ENCODE measurements around the gene DIAPH2.

DNA sequence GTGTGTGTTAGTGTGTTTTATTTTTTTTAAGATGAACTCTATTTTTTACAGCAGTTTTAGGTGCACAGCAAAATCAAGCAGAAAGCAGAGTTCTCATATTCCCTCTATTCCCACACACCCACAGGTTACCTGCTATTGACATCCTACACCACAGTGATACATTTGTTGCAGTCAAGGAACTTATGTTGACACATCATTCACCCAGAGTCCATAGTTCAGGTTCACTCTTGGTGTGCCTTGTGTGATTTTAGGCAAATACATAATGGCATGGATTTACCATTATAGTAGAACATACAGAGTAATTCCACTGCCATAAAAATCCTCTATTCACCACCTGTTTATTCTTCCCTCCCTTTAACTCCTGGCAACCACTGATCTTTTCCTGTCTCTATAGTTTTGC is 28.7 kb downstream of the DIAPH2 start:
- no peak for TF ChIP-seq POLR2A (IDR thresholded peaks at IDR 0.05)
- TF ChIP-seq, protein P1, sequence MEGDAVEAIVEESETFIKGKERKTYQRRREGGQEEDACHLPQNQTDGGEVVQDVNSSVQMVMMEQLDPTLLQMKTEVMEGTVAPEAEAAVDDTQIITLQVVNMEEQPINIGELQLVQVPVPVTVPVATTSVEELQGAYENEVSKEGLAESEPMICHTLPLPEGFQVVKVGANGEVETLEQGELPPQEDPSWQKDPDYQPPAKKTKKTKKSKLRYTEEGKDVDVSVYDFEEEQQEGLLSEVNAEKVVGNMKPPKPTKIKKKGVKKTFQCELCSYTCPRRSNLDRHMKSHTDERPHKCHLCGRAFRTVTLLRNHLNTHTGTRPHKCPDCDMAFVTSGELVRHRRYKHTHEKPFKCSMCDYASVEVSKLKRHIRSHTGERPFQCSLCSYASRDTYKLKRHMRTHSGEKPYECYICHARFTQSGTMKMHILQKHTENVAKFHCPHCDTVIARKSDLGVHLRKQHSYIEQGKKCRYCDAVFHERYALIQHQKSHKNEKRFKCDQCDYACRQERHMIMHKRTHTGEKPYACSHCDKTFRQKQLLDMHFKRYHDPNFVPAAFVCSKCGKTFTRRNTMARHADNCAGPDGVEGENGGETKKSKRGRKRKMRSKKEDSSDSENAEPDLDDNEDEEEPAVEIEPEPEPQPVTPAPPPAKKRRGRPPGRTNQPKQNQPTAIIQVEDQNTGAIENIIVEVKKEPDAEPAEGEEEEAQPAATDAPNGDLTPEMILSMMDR (IDR thresholded peaks at IDR 0.05) = no peak

Measured in body of pancreas (tissue), 4 donors.